Naive thymus-derived CD4-positive, alpha-beta T cell (primary cell): ENCODE data around the gene METTL8. TPM values are rescaled to one million over a fixed set of nuclear protein-coding genes. Genes with fewer than 3 reads are reported as not detected.
A peak's percentile ranks its signal among the peaks of the same experiment; 100 is the strongest.

Experiments used
- ATAC-seq: fragments of 150-1000 bp; cut with Tn5 transposase; 2 replicates; pipeline ENCODE4 v1.10.0; 2021; ENCODE audit warnings: mild to moderate bottlenecking, moderate library complexity
- CTCF ChIA-PET: fragments of 350-600 bp; sonication (Branson Sonifier 250); formaldehyde crosslinking; loops from one replicate; lab custom pipeline; 2021; ENCODE audit warnings: antibody characterized with exemption; lab: Charles Lee
- POLR2A ChIA-PET: fragments of 350-600 bp; sonication (Branson Sonifier 250); formaldehyde crosslinking; loops from one replicate; lab custom pipeline; 2021; ENCODE audit warnings: antibody characterized with exemption, inconsistent platforms; lab: Charles Lee
- DNase-seq, 9 donors: peaks; one replicate each; pipeline versions ENCODE4 v3.0.0 to v3.0.0-alpha.2; 2020 to 2022; ENCODE audit warnings: mixed read lengths in 1 of 9
- H3K27ac ChIP-seq: one replicate; pipeline ENCODE4 v1.7.0; 2013; ENCODE audit warnings: mild to moderate bottlenecking, low read depth, low read length, moderate library complexity
- H3K27me3 ChIP-seq, 2 donors: one replicate each; pipeline ENCODE4 v1.7.0; 2013; ENCODE audit warnings: low read length in 2 of 2, mild to moderate bottlenecking in 2 of 2, moderate library complexity in 2 of 2; ENCODE audit not compliant: control insufficient read depth in 2 of 2, insufficient read depth in 2 of 2
- H3K36me3 ChIP-seq, 3 experiments: 1 replicate in 2 of 3; 2 replicates in 1 of 3; pipeline ENCODE4 v1.7.0; 2013; ENCODE audit warnings: low read length in 3 of 3, mild to moderate bottlenecking in 3 of 3, moderate library complexity in 1 of 3; ENCODE audit not compliant: insufficient read depth in 3 of 3, control insufficient read depth in 2 of 3
- H3K4me1 ChIP-seq, 2 donors: one replicate each; pipeline ENCODE4 v1.7.0; 2013; ENCODE audit warnings: low read length in 2 of 2, mild to moderate bottlenecking in 2 of 2, moderate library complexity in 1 of 2; ENCODE audit not compliant: control insufficient read depth in 2 of 2, insufficient read depth in 2 of 2
- H3K4me3 ChIP-seq: 2 replicates; pipeline ENCODE4 v1.7.0; 2013; ENCODE audit warnings: mild to moderate bottlenecking, low read length
- H3K9me3 ChIP-seq, 3 experiments: 1 replicate in 2 of 3; 2 replicates in 1 of 3; pipeline ENCODE4 v1.7.0; 2013; ENCODE audit warnings: low read length in 3 of 3; ENCODE audit not compliant: control insufficient read depth in 2 of 3
- H3K27ac Mint-ChIP-seq, 9 donors: one replicate each; pipeline ENCODE4 v1.8.0; 2020 to 2022; ENCODE audit warnings: mixed read lengths in 9 of 9, mild to moderate bottlenecking in 8 of 9, moderate library complexity in 5 of 9, inconsistent platforms in 2 of 9
- H3K27me3 Mint-ChIP-seq, 5 donors: one replicate each; pipeline ENCODE4 v1.8.0; 2021 to 2022; ENCODE audit warnings: mixed read lengths in 5 of 5, mild to moderate bottlenecking in 1 of 5
- H3K36me3 Mint-ChIP-seq, 5 donors: one replicate each; pipeline ENCODE4 v1.8.0; 2020 to 2022; ENCODE audit warnings: mixed read lengths in 5 of 5, mild to moderate bottlenecking in 3 of 5, inconsistent platforms in 1 of 5
- H3K4me1 Mint-ChIP-seq, 7 donors: one replicate each; pipeline ENCODE4 v1.8.0; 2020 to 2022; ENCODE audit warnings: mixed read lengths in 7 of 7, mild to moderate bottlenecking in 3 of 7, inconsistent platforms in 1 of 7
- H3K4me3 Mint-ChIP-seq, 10 donors: one replicate each; pipeline ENCODE4 v1.8.0; 2020 to 2022; ENCODE audit warnings: mild to moderate bottlenecking in 10 of 10, mixed read lengths in 10 of 10, moderate library complexity in 6 of 10, inconsistent platforms in 2 of 10
- H3K9me3 Mint-ChIP-seq, 11 donors: one replicate each; pipeline ENCODE4 v1.8.0; 2020 to 2022; ENCODE audit warnings: mixed read lengths in 11 of 11, mild to moderate bottlenecking in 4 of 11, inconsistent platforms in 1 of 11, moderate library complexity in 1 of 11
- intact Hi-C, 2 donors: fragments of 100-400 bp; cut with micrococcal nuclease; formaldehyde crosslinking; loops; one replicate each; pipeline ENCODE4 v1.15.1; 2023
- polyA plus RNA-seq, 2 donors: library from polyadenylated mRNA; unstranded; fragments of 300-500 nt; fragmentation: Illumina TruSeq; gene quantifications; one replicate each; pipeline ENCODE4 v1.2.3, GENCODE V29; 2021
- total RNA-seq, 6 experiments: library from RNA in 5 of 6; stranded (reverse) in 5 of 6; gene quantifications; 1 replicate in 5 of 6; 2 replicates in 1 of 6; pipeline ENCODE4 v1.2.3 and lab custom pipeline; 2021 to 2026

Gene METTL8
- total and polyA plus RNA-seq, 7 experiments from 2014 or later: 11.8 to 21.6 (median 15.7) TPM

DNA sequence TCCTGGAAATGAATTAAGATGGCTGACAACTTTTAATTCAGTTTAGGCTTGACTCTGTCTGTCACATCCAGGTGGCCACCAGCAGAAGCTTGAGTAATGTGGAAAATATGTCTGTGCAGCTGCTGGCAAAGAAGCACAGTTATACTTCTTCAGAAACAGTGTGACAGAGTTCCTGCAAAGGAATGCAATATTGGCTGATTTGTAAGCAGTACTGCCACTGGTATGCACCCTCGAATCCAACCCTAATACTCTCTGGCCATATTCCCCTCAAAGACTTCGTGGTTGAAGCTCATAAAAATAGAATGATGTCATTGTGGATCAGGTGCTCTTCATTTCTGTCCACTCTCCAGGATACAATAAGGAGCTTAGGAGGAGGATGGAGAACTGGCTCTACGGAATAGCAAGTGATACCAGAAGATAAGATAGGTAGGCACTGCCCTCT, 86.2 kb downstream of the METTL8 start:
- no peak overlapping the region for H3K4me3 Mint-ChIP-seq
- no peak overlapping the region for H3K27ac Mint-ChIP-seq
- H3K36me3 ChIP-seq: no peaks in the 10 kb centered on the region
- H3K4me3 ChIP-seq: no peak overlapping the region
- no peaks in the 10 kb centered on the region for H3K9me3 ChIP-seq
- H3K27ac ChIP-seq: no peak overlapping the region
- no peak for ATAC-seq
- DNase-seq: no peak
- no peaks in the 10 kb centered on the region for H3K4me1 ChIP-seq
- intact Hi-C loops: no loop called here
- no peaks in the 10 kb centered on the region for H3K27me3 Mint-ChIP-seq
- ChIA-PET CTCF (no interaction called here), POLR2A (no interaction called here)
- H3K27me3 ChIP-seq: no peaks in the 10 kb centered on the region
- H3K9me3 Mint-ChIP-seq: peaks cover 0 to 16% (median 4%) of the 10 kb centered on the region in 11 donors
- H3K36me3 Mint-ChIP-seq: peaks cover 0 to 14% (median 0%) of the 10 kb centered on the region in 5 donors
- peaks cover 0 to 21% (median under 1%) of the 10 kb centered on the region in 7 donors for H3K4me1 Mint-ChIP-seq

DNA sequence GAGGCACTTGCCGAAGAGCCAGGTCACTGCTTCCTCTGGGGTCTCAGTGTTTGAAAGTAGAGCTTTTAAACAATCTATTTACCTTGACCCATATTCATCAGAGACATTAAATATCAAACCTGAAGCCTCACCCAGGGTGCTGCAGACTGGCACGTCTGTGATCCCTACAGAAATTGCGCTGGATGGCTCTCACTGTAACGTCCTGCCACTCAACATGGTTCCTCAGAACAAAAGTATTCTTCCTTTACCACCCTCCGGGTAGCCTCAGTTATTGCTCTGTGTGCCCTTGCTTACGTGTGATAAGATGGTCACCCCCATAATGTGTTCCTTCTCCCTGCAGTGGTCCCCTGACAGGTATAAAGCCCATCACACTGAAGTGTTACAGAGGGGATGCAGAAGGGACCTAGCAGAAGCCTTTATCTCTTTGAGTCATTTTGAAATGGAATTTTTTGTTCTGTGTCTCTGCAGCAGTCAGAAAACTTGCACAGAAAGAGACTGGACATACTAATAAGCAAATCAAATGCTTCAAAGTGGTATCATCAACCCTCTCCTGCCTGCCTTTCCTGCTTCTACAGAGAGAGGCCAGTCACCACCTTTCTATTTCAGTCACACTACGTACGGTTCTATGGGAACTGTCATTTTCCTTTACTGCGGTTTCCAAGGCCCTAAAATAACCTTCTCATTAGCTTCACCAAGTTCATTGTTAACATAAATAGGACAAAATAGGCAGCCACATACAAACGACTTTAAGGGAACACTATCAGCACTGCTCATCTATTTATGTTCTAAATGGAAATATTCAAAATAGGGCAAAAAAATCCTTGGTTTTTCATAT, 86.8 kb downstream of the METTL8 start:
- H3K36me3 Mint-ChIP-seq: peaks cover 0 to 14% (median 0%) of the 10 kb centered on the region in 5 donors
- Histone ChIP-seq H3K9me3 (no peaks in the 10 kb centered on the region), H3K27ac (no peak overlapping the region), H3K4me3 (no peak overlapping the region), H3K36me3 (no peaks in the 10 kb centered on the region), H3K4me1 (no peaks in the 10 kb centered on the region), H3K27me3 (no peaks in the 10 kb centered on the region)
- DNase-seq: no peak
- H3K27ac Mint-ChIP-seq: peak overlapping the region in 1 of 9 donors; percentile 46
- H3K9me3 Mint-ChIP-seq: peaks cover 0 to 13% (median 2%) of the 10 kb centered on the region in 11 donors
- no peaks in the 10 kb centered on the region for H3K27me3 Mint-ChIP-seq
- POLR2A ChIA-PET: no interaction called here
- H3K4me1 Mint-ChIP-seq: peaks cover 0 to 27% (median 7%) of the 10 kb centered on the region in 7 donors
- H3K4me3 Mint-ChIP-seq: no peak overlapping the region
- CTCF ChIA-PET: no interaction called here
- no peak for ATAC-seq
- intact Hi-C loops: no loop called here

DNA sequence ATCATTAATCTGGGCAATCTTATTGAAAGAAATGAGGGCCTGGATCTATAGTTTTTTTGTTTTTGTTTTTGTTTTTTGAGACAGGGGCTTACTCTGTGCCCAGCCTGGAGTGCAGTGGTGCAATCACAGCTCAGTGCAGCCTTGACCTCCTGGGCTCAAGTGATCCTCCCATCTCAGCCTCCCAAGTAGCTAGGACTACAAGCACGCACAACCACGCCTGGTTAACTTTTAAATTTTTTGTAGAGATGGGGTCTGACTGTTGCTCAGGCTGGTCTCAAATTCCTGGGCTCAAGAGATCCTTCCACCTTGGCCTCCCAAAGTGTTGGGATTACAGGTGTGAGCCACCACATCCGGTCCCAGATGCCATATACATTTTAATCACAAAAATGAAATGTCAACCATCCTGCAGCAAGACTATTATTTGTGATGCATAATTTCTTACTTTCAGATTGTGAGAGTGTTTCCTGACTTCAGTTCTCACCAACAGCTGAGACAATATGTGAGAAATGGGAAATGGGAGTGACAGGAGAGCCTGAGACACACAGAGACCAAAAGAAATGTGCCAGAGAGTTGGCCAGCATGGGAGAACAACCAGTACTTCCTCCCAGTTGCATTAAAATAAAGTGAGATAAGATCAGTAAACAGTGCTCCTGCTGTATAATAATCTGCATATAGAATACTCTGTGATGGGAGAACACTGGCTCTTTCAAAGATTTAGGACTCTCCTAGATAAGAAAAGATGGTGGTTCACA, 87.6 kb downstream of the METTL8 start:
- H3K27me3 Mint-ChIP-seq: no peaks in the 10 kb centered on the region
- no peak for ATAC-seq
- peaks cover 0 to 29% (median 6%) of the 10 kb centered on the region in 7 donors for H3K4me1 Mint-ChIP-seq
- peaks cover 0 to 10% (median 3%) of the 10 kb centered on the region in 5 donors for H3K36me3 Mint-ChIP-seq
- Histone ChIP-seq H3K36me3 (no peaks in the 10 kb centered on the region), H3K27me3 (no peaks in the 10 kb centered on the region), H3K4me1 (no peaks in the 10 kb centered on the region), H3K9me3 (no peaks in the 10 kb centered on the region), H3K4me3 (no peak overlapping the region), H3K27ac (no peak overlapping the region)
- peak overlapping the region in 1 of 9 donors; percentile 29 for H3K27ac Mint-ChIP-seq
- CTCF ChIA-PET: no interaction called here
- no peak for DNase-seq
- no peak overlapping the region for H3K4me3 Mint-ChIP-seq
- peaks cover 0 to 7% (median 0%) of the 10 kb centered on the region in 11 donors for H3K9me3 Mint-ChIP-seq
- POLR2A ChIA-PET: no interaction called here
- intact Hi-C loops: no loop called here

- intact Hi-C loops: no loop called here
- H3K4me3 ChIP-seq: no peak overlapping the region
- CTCF ChIA-PET: no interaction called here
Measured at GRCh38 chr2:171344182-171344581, 89.6 kb downstream of the METTL8 start.

GRCh38 chr2:171342067-171342413, 91.8 kb downstream of the METTL8 start:
- Histone ChIP-seq H3K4me3 (no peak overlapping the region), H3K27me3 (no peaks in the 10 kb centered on the region), H3K4me1 (no peaks in the 10 kb centered on the region), H3K36me3 (no peaks in the 10 kb centered on the region), H3K27ac (no peak overlapping the region), H3K9me3 (no peaks in the 10 kb centered on the region)
- POLR2A ChIA-PET: no interaction called here
- DNase-seq: no peak
- intact Hi-C loops: no loop called here
- H3K9me3 Mint-ChIP-seq: no peaks in the 10 kb centered on the region
- H3K36me3 Mint-ChIP-seq: peaks cover 0 to 18% (median 5%) of the 10 kb centered on the region in 5 donors
- no peak overlapping the region for H3K4me3 Mint-ChIP-seq
- peaks cover 0 to 26% (median 8%) of the 10 kb centered on the region in 7 donors for H3K4me1 Mint-ChIP-seq
- no peaks in the 10 kb centered on the region for H3K27me3 Mint-ChIP-seq
- H3K27ac Mint-ChIP-seq: no peak overlapping the region
- CTCF ChIA-PET: no interaction called here
- ATAC-seq: no peak

More at GRCh38 chr2:171344182-171344581, 89.6 kb downstream of the METTL8 start:
- H3K36me3 Mint-ChIP-seq: peaks cover 0 to 10% (median 3%) of the 10 kb centered on the region in 5 donors
- no peak overlapping the region for H3K27ac ChIP-seq
- POLR2A ChIA-PET: no interaction called here
- no peaks in the 10 kb centered on the region for H3K27me3 ChIP-seq
- no peaks in the 10 kb centered on the region for H3K9me3 ChIP-seq
- H3K4me1 Mint-ChIP-seq: peaks cover 0 to 26% (median 6%) of the 10 kb centered on the region in 7 donors
- H3K27ac Mint-ChIP-seq: no peak overlapping the region
- no peaks in the 10 kb centered on the region for H3K4me1 ChIP-seq
- H3K4me3 Mint-ChIP-seq: no peak overlapping the region
- H3K36me3 ChIP-seq: no peaks in the 10 kb centered on the region
- DNase-seq: no peak
- no peaks in the 10 kb centered on the region for H3K9me3 Mint-ChIP-seq
- H3K27me3 Mint-ChIP-seq: no peaks in the 10 kb centered on the region
- ATAC-seq: no peak

- Histone ChIP-seq H3K4me1 (no peaks in the 10 kb centered on the region), H3K9me3 (no peaks in the 10 kb centered on the region), H3K27me3 (no peaks in the 10 kb centered on the region), H3K27ac (no peak overlapping the region), H3K36me3 (no peaks in the 10 kb centered on the region), H3K4me3 (no peak overlapping the region)
- ATAC-seq (no peak), DNase-seq (no peak)
- Mint-ChIP-seq H3K27ac (no peak overlapping the region), H3K27me3 (no peaks in the 10 kb centered on the region), H3K4me1 (peaks cover 0 to 24% (median 8%) of the 10 kb centered on the region in 7 donors), H3K4me3 (no peak overlapping the region), H3K36me3 (peaks cover 0 to 18% (median 7%) of the 10 kb centered on the region in 5 donors), H3K9me3 (no peaks in the 10 kb centered on the region)
- intact Hi-C loops: no loop called here
- POLR2A ChIA-PET: no interaction called here
- CTCF ChIA-PET: no interaction called here
Measured at GRCh38 chr2:171341394-171342066, 92.3 kb downstream of the METTL8 start.
